Dermis microvascular lymphatic vessel endothelial cell (primary cell): Measurements from ENCODE around the gene GUCY1B1. TPM values are rescaled to one million over a fixed set of nuclear protein-coding genes. Genes with fewer than 3 reads are reported as not detected.
"Not testable (repeated sequence)": the region's sequence is repeated elsewhere in the genome, so short reads cannot be mapped to it uniquely, and the experiment has no call there.

ENCODE experiments used
- DNase-seq, 2 donors: peaks; one replicate each; pipeline versions ENCODE4 v3.0.0 to v3.0.0-alpha.2; 2010; ENCODE audit warnings: low read depth in 2 of 2
- total RNA-seq: library from RNA; depleted of rRNA; stranded (reverse); fragments of >200 nt; gene quantifications from 2 replicates; pipeline ENCODE4 v1.2.1, GENCODE V29; 2014

Gene GUCY1B1
- total RNA-seq, 1 donor from 2014 or later = 8.7 TPM

- DNase-seq = no peak
Observed at GRCh38 chr4:155761916-155762315, 3.1 kb downstream of the GUCY1B1 start.

- DNase-seq = no peak
Observed at GRCh38 chr4:155762334-155762733, 3.5 kb downstream of the GUCY1B1 start.

GRCh38 chr4:155763551-155763950 is 4.7 kb downstream of the GUCY1B1 start:
- no peak for DNase-seq

GRCh38 chr4:155765149-155765548 is 6.3 kb downstream of the GUCY1B1 start:
- no peak for DNase-seq

- no peak for DNase-seq
Observed at GRCh38 chr4:155766622-155767021, 7.8 kb downstream of the GUCY1B1 start.

- DNase-seq = no peak
Observed at GRCh38 chr4:155768370-155768769, 9.5 kb downstream of the GUCY1B1 start.

GRCh38 chr4:155769090-155769489 is 10.3 kb downstream of the GUCY1B1 start:
- DNase-seq = no peak

- DNase-seq = no peak
Observed at GRCh38 chr4:155772459-155773195, 13.8 kb downstream of the GUCY1B1 start.

- no peak for DNase-seq
Observed at GRCh38 chr4:155773196-155773800, 14.5 kb downstream of the GUCY1B1 start.

GRCh38 chr4:155774033-155774432 is 15.2 kb downstream of the GUCY1B1 start:
- DNase-seq = no peak

GRCh38 chr4:155777971-155778735 is 19.3 kb downstream of the GUCY1B1 start:
- no peak for DNase-seq

GRCh38 chr4:155780775-155781174 is 22.0 kb downstream of the GUCY1B1 start:
- DNase-seq = no peak

- DNase-seq = no peak
Observed at GRCh38 chr4:155781249-155781831, 22.5 kb downstream of the GUCY1B1 start.

GRCh38 chr4:155784637-155785036 is 25.8 kb downstream of the GUCY1B1 start:
- no peak for DNase-seq

- DNase-seq = no peak
Observed at GRCh38 chr4:155785828-155786227, 27.0 kb downstream of the GUCY1B1 start.

- peak; percentile 53 to 57 for DNase-seq
Observed at GRCh38 chr4:155787113-155787710, 28.4 kb downstream of the GUCY1B1 start.

- no peak for DNase-seq
Observed at GRCh38 chr4:155789391-155789790, 30.6 kb downstream of the GUCY1B1 start.

GRCh38 chr4:155789982-155790381 is 31.2 kb downstream of the GUCY1B1 start:
- DNase-seq = no peak

GRCh38 chr4:155794589-155795236 is 35.9 kb downstream of the GUCY1B1 start:
- no peak for DNase-seq

GRCh38 chr4:155795991-155796390 is 37.2 kb downstream of the GUCY1B1 start:
- DNase-seq = no peak

GRCh38 chr4:155797581-155797980 is 38.8 kb downstream of the GUCY1B1 start:
- not testable (repeated sequence) for DNase-seq
